ENCODE results near the gene PPA1.
A peak's percentile ranks its signal among the peaks of the same experiment; 100 is the strongest.
"Not testable (repeated sequence)": the region's sequence is repeated elsewhere in the genome, so short reads cannot be mapped to it uniquely, and the experiment has no call there.

Gene PPA1

GRCh38 chr10:70198696-70199466, 34.3 kb downstream of the PPA1 start:
- FAIRE-seq (no peak), DNase-seq (ENCODE audit: insufficient read length, low spot score) (no peak)
- no peak for TF ChIP-seq POLR2A (IDR thresholded peaks at IDR 0.05; ENCODE audit: low read depth, low read length)

- DNase-seq (ENCODE audit: insufficient read length, low spot score) (no peak), FAIRE-seq (no peak)
- no peak for TF ChIP-seq POLR2A (IDR thresholded peaks at IDR 0.05; ENCODE audit: low read depth, low read length)
These were observed 35.8 kb downstream of the PPA1 start for GRCh38 chr10:70197235-70197945.

- DNase-seq (ENCODE audit: insufficient read length, low spot score) (no peak), FAIRE-seq (no peak)
- no peak for TF ChIP-seq POLR2A (IDR thresholded peaks at IDR 0.05; ENCODE audit: low read depth, low read length)
These were observed 39.8 kb downstream of the PPA1 start for GRCh38 chr10:70193391-70193844.

GRCh38 chr10:70192326-70192968, 40.8 kb downstream of the PPA1 start:
- DNase-seq (ENCODE audit: insufficient read length, low spot score) (no peak), FAIRE-seq (no peak)
- TF ChIP-seq POLR2A (IDR thresholded peaks at IDR 0.05; ENCODE audit: low read depth, low read length): no peak

- no peak for TF ChIP-seq POLR2A (IDR thresholded peaks at IDR 0.05; ENCODE audit: low read depth, low read length)
- DNase-seq (ENCODE audit: insufficient read length, low spot score) (peak; percentile 45), FAIRE-seq (peak; percentile 87)
These were observed 41.3 kb downstream of the PPA1 start for GRCh38 chr10:70191972-70192305.

- FAIRE-seq: no peak
- no peak for DNase-seq (ENCODE audit: insufficient read length, low spot score)
- no peak for TF ChIP-seq POLR2A (IDR thresholded peaks at IDR 0.05; ENCODE audit: low read depth, low read length)
These were observed 41.9 kb downstream of the PPA1 start for GRCh38 chr10:70191161-70191971.

- FAIRE-seq: no peak
- DNase-seq (ENCODE audit: insufficient read length, low spot score): no peak
- TF ChIP-seq POLR2A (IDR thresholded peaks at IDR 0.05; ENCODE audit: low read depth, low read length): no peak
These were observed 42.6 kb downstream of the PPA1 start for GRCh38 chr10:70190581-70190980.

- DNase-seq (ENCODE audit: insufficient read length, low spot score) (no peak), FAIRE-seq (no peak)
- no peak for TF ChIP-seq POLR2A (IDR thresholded peaks at IDR 0.05; ENCODE audit: low read depth, low read length)
These were observed 43.1 kb downstream of the PPA1 start for GRCh38 chr10:70190102-70190501.

- DNase-seq (ENCODE audit: insufficient read length, low spot score) (no peak), FAIRE-seq (no peak)
- TF ChIP-seq POLR2A (IDR thresholded peaks at IDR 0.05; ENCODE audit: low read depth, low read length): no peak
These were observed 44.5 kb downstream of the PPA1 start for GRCh38 chr10:70188768-70189167.

- FAIRE-seq (no peak), DNase-seq (ENCODE audit: insufficient read length, low spot score) (no peak)
- TF ChIP-seq POLR2A (IDR thresholded peaks at IDR 0.05; ENCODE audit: low read depth, low read length): no peak
These were observed 46.7 kb downstream of the PPA1 start for GRCh38 chr10:70186571-70186970.

- FAIRE-seq (no peak), DNase-seq (ENCODE audit: insufficient read length, low spot score) (no peak)
- TF ChIP-seq POLR2A (IDR thresholded peaks at IDR 0.05; ENCODE audit: low read depth, low read length): no peak
These were observed 47.1 kb downstream of the PPA1 start for GRCh38 chr10:70186090-70186489.

- no peak for FAIRE-seq
- no peak for TF ChIP-seq POLR2A (IDR thresholded peaks at IDR 0.05; ENCODE audit: low read depth, low read length)
- DNase-seq (ENCODE audit: insufficient read length, low spot score): no peak
These were observed 49.9 kb downstream of the PPA1 start for GRCh38 chr10:70183304-70183703.

GRCh38 chr10:70179209-70179608, 54.0 kb downstream of the PPA1 start:
- not testable (repeated sequence) for FAIRE-seq; DNase-seq (ENCODE audit: insufficient read length, low spot score)

All from H54 (cell line).